GM12872 (cell line): Measurements from ENCODE around the gene SNRNP200.

ENCODE experiments used
- CTCF ChIP-seq: IDR thresholded peaks from 3 replicates; pipeline ENCODE4 v1.5.1; 2011; ENCODE audit warnings: low read depth, mild to moderate bottlenecking, low read length, moderate library complexity; ENCODE audit not compliant: insufficient read depth

SNRNP200 gene

GRCh38 chr2:96296925-96297324 is 8.4 kb downstream of the SNRNP200 start:
- TF ChIP-seq CTCF: no peak

- no peak for TF ChIP-seq CTCF
Measured at GRCh38 chr2:96291751-96292150, 13.6 kb downstream of the SNRNP200 start.

GRCh38 chr2:96287273-96287856 is 18.0 kb downstream of the SNRNP200 start:
- no peak for TF ChIP-seq CTCF

GRCh38 chr2:96276787-96277499 is 28.4 kb downstream of the SNRNP200 start:
- TF ChIP-seq CTCF: no peak

- no peak for TF ChIP-seq CTCF
Measured at GRCh38 chr2:96274355-96275056, 30.8 kb downstream of the SNRNP200 start.

- no peak for TF ChIP-seq CTCF
Measured at GRCh38 chr2:96273763-96274162, 31.6 kb downstream of the SNRNP200 start.

GRCh38 chr2:96271995-96272394 is 33.4 kb downstream of the SNRNP200 start:
- no peak for TF ChIP-seq CTCF
